HepG2 (cell line): Measurements from ENCODE around the gene RPL19. TPM values are rescaled to one million over a fixed set of nuclear protein-coding genes. Genes with fewer than 3 reads are reported as not detected.

ENCODE experiments used
- polyA plus RNA-seq, 8 experiments: library from polyadenylated mRNA; depleted of rRNA in 3 of 8; stranded (reverse) in 7 of 8; unstranded in 1 of 8; fragments of >200 nt; fragmentation: Illumina TruSeq in 4 of 8; extraction: Trizol in 4 of 8; gene quantifications; 2 replicates each; pipeline versions ENCODE4 v1.2.1 to v1.2.3, GENCODE V29; 2011 to 2016; ENCODE audit warnings: low read depth in 4 of 8, missing spikeins in 1 of 8, mixed read lengths in 1 of 8; ENCODE audit not compliant: insufficient read depth in 1 of 8
- total RNA-seq, 5 experiments: library from RNA; depleted of rRNA; stranded (reverse); fragments of >200 nt; fragmentation: Illumina TruSeq; extraction: Trizol; gene quantifications; 2 replicates each; pipeline ENCODE4 v1.2.3, GENCODE V29; 2016; ENCODE audit warnings: low read depth in 1 of 5

Gene RPL19
- total and polyA plus RNA-seq, 2 of the 13 experiments (the other 11 are each of a cell fraction or from before 2014, with no cell fraction given): 2,522 to 2,768 TPM

Other genes with a start within 250 kb of the RPL19 start
- not detected in 2 replicates for gene FBXO47, start 232.9 kb upstream of the RPL19 start, total RNA-seq (2016; rRNA removed; fragmentation: Illumina TruSeq; extraction: Trizol)
- gene FBXO47, start 232.9 kb upstream of the RPL19 start, polyA plus RNA-seq (2011; rRNA removed): not detected in 2 replicates
- gene PLXDC1, start 48.6 kb upstream of the RPL19 start, total RNA-seq (2016; rRNA removed; fragmentation: Illumina TruSeq; extraction: Trizol): not detected in 2 replicates
- gene PLXDC1, start 48.6 kb upstream of the RPL19 start, polyA plus RNA-seq (2011; rRNA removed): not detected in 2 replicates
- gene ARL5C, start 34.1 kb upstream of the RPL19 start, total RNA-seq (2016; rRNA removed; fragmentation: Illumina TruSeq; extraction: Trizol): not detected in 2 replicates
- gene ARL5C, start 34.1 kb upstream of the RPL19 start, polyA plus RNA-seq (2011; rRNA removed): not detected in 2 replicates
- gene CACNB1, start 2.6 kb upstream of the RPL19 start, total RNA-seq (2016; rRNA removed; fragmentation: Illumina TruSeq; extraction: Trizol): 0.60 and 0.75 TPM in 2 replicates
- gene CACNB1, start 2.6 kb upstream of the RPL19 start, polyA plus RNA-seq (2011; rRNA removed): 1.5 and 2.9 TPM in 2 replicates
- gene STAC2, start 25.7 kb downstream of the RPL19 start, total RNA-seq (2016; rRNA removed; fragmentation: Illumina TruSeq; extraction: Trizol): not detected in 2 replicates
- not detected in 2 replicates for gene STAC2, start 25.7 kb downstream of the RPL19 start, polyA plus RNA-seq (2011; rRNA removed)
- 10.2 and 10.6 TPM in 2 replicates for gene FBXL20, start 201.3 kb downstream of the RPL19 start, total RNA-seq (2016; rRNA removed; fragmentation: Illumina TruSeq; extraction: Trizol)
- 8.6 and 10.3 TPM in 2 replicates for gene FBXL20, start 201.3 kb downstream of the RPL19 start, polyA plus RNA-seq (2011; rRNA removed)